ENCODE measurements around the gene PRR29.
"Not testable (repeated sequence)": the region's sequence is repeated elsewhere in the genome, so short reads cannot be mapped to it uniquely, and the experiment has no call there.

The PRR29 gene

GRCh38 chr17:63974594-63975192, 23.5 kb upstream of the PRR29 start:
- no peak for DNase-seq (ENCODE audit: low read depth)

- no peak for DNase-seq (ENCODE audit: low read depth)
Observed at GRCh38 chr17:63975541-63976092, 22.5 kb upstream of the PRR29 start.

- no peak for DNase-seq (ENCODE audit: low read depth)
Observed at GRCh38 chr17:63976702-63977101, 21.4 kb upstream of the PRR29 start.

GRCh38 chr17:63978272-63979200, 19.6 kb upstream of the PRR29 start:
- DNase-seq (ENCODE audit: low read depth) = no peak

- not testable (repeated sequence) for DNase-seq (ENCODE audit: low read depth)
Observed at GRCh38 chr17:63982641-63983040, 15.5 kb upstream of the PRR29 start.

- DNase-seq (ENCODE audit: low read depth) = no peak
Observed at GRCh38 chr17:63983320-63983719, 14.8 kb upstream of the PRR29 start.

- DNase-seq (ENCODE audit: low read depth) = no peak
Observed at GRCh38 chr17:63984236-63984635, 13.9 kb upstream of the PRR29 start.

- DNase-seq (ENCODE audit: low read depth) = no peak
Observed at GRCh38 chr17:63984651-63985386, 13.3 kb upstream of the PRR29 start.

GRCh38 chr17:63985387-63986140, 12.6 kb upstream of the PRR29 start:
- DNase-seq (ENCODE audit: low read depth) = no peak

GRCh38 chr17:63986821-63987220, 11.3 kb upstream of the PRR29 start:
- no peak for DNase-seq (ENCODE audit: low read depth)

GRCh38 chr17:63987221-63988126, 10.7 kb upstream of the PRR29 start:
- DNase-seq (ENCODE audit: low read depth) = no peak

GRCh38 chr17:63988127-63988478, 10.0 kb upstream of the PRR29 start:
- no peak for DNase-seq (ENCODE audit: low read depth)

GRCh38 chr17:63988741-63989621, 9.2 kb upstream of the PRR29 start:
- DNase-seq (ENCODE audit: low read depth) = no peak

GRCh38 chr17:63989622-63990345, 8.4 kb upstream of the PRR29 start:
- no peak for DNase-seq (ENCODE audit: low read depth)

- DNase-seq (ENCODE audit: low read depth) = no peak
Observed at GRCh38 chr17:63991611-63992010, 6.5 kb upstream of the PRR29 start.

- DNase-seq (ENCODE audit: low read depth) = no peak
Observed at GRCh38 chr17:63993368-63993985, 4.7 kb upstream of the PRR29 start.

- no peak for DNase-seq (ENCODE audit: low read depth)
Observed at GRCh38 chr17:63995626-63996025, 2.5 kb upstream of the PRR29 start.

- no peak for DNase-seq (ENCODE audit: low read depth)
Observed at GRCh38 chr17:63996430-63997182, 1.5 kb upstream of the PRR29 start.
